Pancreas (tissue), 10 donors: Measurements from ENCODE around the gene KLK8. TPM values are rescaled to one million over a fixed set of nuclear protein-coding genes. Genes with fewer than 3 reads are reported as not detected.

Source experiments
- ATAC-seq, 4 donors: fragments of 200-7000 bp; cut with Tn5 transposase; one replicate each; pipeline versions ENCODE4 v1.8.0 to v1.9.1; 2020; ENCODE audit warnings: mild to moderate bottlenecking in 4 of 4, moderate library complexity in 4 of 4
- DNase-seq, 6 donors: peaks; one replicate each; pipeline ENCODE4 v3.0.0-alpha.2; 2020
- FAIRE-seq: peaks from 2 replicates; lab custom pipeline; 2012; peaks lifted over from hg19 to GRCh38; lab: Jason Lieb, UNC
- H3K27ac ChIP-seq, 4 donors: fragments of 200-600 bp; sonication (generic); 1 replicate in 3 of 4; 2 replicates in 1 of 4; pipeline versions ENCODE4 v1.5.0 to v1.8.0; 2020
- H3K27me3 ChIP-seq, 4 donors: fragments of 200-600 bp; one replicate each; pipeline ENCODE4 v1.8.0; 2021
- H3K36me3 ChIP-seq, 3 donors: fragments of 200-600 bp; sonication (generic) in 1 of 3; one replicate each; pipeline versions ENCODE4 v1.5.0 to v1.8.0; 2020 to 2021
- H3K4me1 ChIP-seq, 3 donors: fragments of 200-600 bp; one replicate each; pipeline ENCODE4 v1.8.0; 2021
- H3K4me3 ChIP-seq, 4 donors: fragments of 200-600 bp; sonication (generic) in 2 of 4; one replicate each; pipeline versions ENCODE4 v1.5.0 to v1.8.0; 2020 to 2021
- H3K9me3 ChIP-seq, 4 donors: fragments of 200-600 bp; one replicate each; pipeline ENCODE4 v1.8.0; 2021
- CTCF ChIP-seq, 4 donors: fragments of 200-600 bp; sonication (generic) in 3 of 4; IDR thresholded peaks; one replicate each; pipeline versions ENCODE4 v1.5.0 to v1.8.0; 2021; ENCODE audit warnings: antibody characterized with exemption in 4 of 4
- WGBS, 2 donors: extraction: QIAGEN DNeasy Blood & Tissue Kit; methylation state at CpG; one replicate each; pipeline ENCODE4 v1.1.7; 2013; 5-methylcytosine and 5-hydroxymethylcytosine counted together
- intact Hi-C, 3 donors: fragments of 100-400 bp; cut with DNase I; formaldehyde crosslinking; loops; one replicate each; pipeline versions ENCODE4 v1.11.1 to v1.14.2; 2022
- polyA plus RNA-seq, 2 donors: library from polyadenylated mRNA; stranded (reverse); fragments of 200-250 nt; gene quantifications; one replicate each; pipeline ENCODE4 v1.2.3, GENCODE V29; 2013
- total RNA-seq, 6 donors: library from RNA; stranded (reverse); fragmentation: NEBNext Ultra II Directional in 4 of 6; extraction: Animal tissue kit (Norgen Biotek cat#: 25700) in 4 of 6; gene quantifications; one replicate each; pipeline versions ENCODE4 v1.2.1 to v1.2.4, GENCODE V29; 2021 to 2023
- donor health status: healthy with polysubstance abuse.
- donor health status: DM: no; HTN: no; CAD: no; lungs with moderate emphysema.
- donor health status: DM: no; HTN: no; CAD: no.
- donor health status: control.
- donor health status: control.
- donor health status: Bipolar disorder and iron deficiency.
- donor health status: DM: yes; HTN: yes; CAD: no.
- donor health status: DM: no; HTN: no; CAD: no.
- donor health status: DM: no; HTN: no; CAD: no.
- donor health status: DM: yes; HTN: yes; CAD: no.

The KLK8 gene
- total and polyA plus RNA-seq, 8 donors = not detected

GRCh38 chr19:51036519-51036918 is 35.1 kb upstream of the KLK8 start:
- TF ChIP-seq CTCF (IDR thresholded peaks at IDR 0.05) = no peak
- FAIRE-seq (no peak), ATAC-seq (no peak), DNase-seq (no peak)
- 58 to 73% methylated on average over 9 of the region's 9 CpGs for WGBS, 2 donors
- Histone ChIP-seq H3K9me3 (no peaks in the 10 kb centered on the region), H3K4me1 (no peaks in the 10 kb centered on the region), H3K36me3 (no peaks in the 10 kb centered on the region), H3K27me3 (no peaks in the 10 kb centered on the region), H3K4me3 (no peak overlapping the region), H3K27ac (no peak overlapping the region)
- intact Hi-C loops = no loop called here

- intact Hi-C loops = no loop called here
- no peaks in the 10 kb centered on the region for H3K27me3 ChIP-seq
- H3K9me3 ChIP-seq = no peaks in the 10 kb centered on the region
- no peak within 1 kb of the TSS for H3K4me3 ChIP-seq
- no peaks in the 10 kb centered on the region for H3K4me1 ChIP-seq
- ATAC-seq (no peak), DNase-seq (no peak), FAIRE-seq (no peak)
- no peak within 1 kb of the TSS for H3K27ac ChIP-seq
- WGBS, 2 donors = 30 to 49% methylated on average over 11 of the region's 11 CpGs
- no peak for TF ChIP-seq CTCF (IDR thresholded peaks at IDR 0.05)
- H3K36me3 ChIP-seq = no peaks in the 10 kb centered on the region
These were observed 33.3 kb upstream of the KLK8 start, which contains the start of gene KLK12 for GRCh38 chr19:51034704-51035103. Gene KLK12, minus strand, starts transcription at chr19:51035002. Its CDS starts 381 bp downstream, at chr19:51034621.

- Histone ChIP-seq H3K27ac (no peak overlapping the region), H3K4me1 (no peaks in the 10 kb centered on the region), H3K9me3 (no peaks in the 10 kb centered on the region), H3K27me3 (no peaks in the 10 kb centered on the region), H3K36me3 (no peaks in the 10 kb centered on the region), H3K4me3 (no peak overlapping the region)
- intact Hi-C loops = no loop called here
- TF ChIP-seq CTCF (IDR thresholded peaks at IDR 0.05) = no peak
- ATAC-seq (no peak), DNase-seq (no peak), FAIRE-seq (no peak)
- WGBS, 2 donors = 89 to 90% methylated on average over 28 of the region's 28 CpGs
These were observed 30.4 kb upstream of the KLK8 start for GRCh38 chr19:51031880-51032225.

- intact Hi-C loops = no loop called here
- 76 to 84% methylated on average over 7 of the region's 7 CpGs for WGBS, 2 donors
These were observed 29.9 kb upstream of the KLK8 start for GRCh38 chr19:51031220-51031879.

More at GRCh38 chr19:51031220-51031879, 29.9 kb upstream of the KLK8 start:
- Histone ChIP-seq H3K4me1 (no peaks in the 10 kb centered on the region), H3K27me3 (no peaks in the 10 kb centered on the region), H3K27ac (no peak overlapping the region), H3K36me3 (no peaks in the 10 kb centered on the region), H3K4me3 (no peak overlapping the region), H3K9me3 (no peaks in the 10 kb centered on the region)
- TF ChIP-seq CTCF (IDR thresholded peaks at IDR 0.05) = no peak
- ATAC-seq = no peak
- no peak for FAIRE-seq
- DNase-seq = no peak
